Activated T-helper 1 cell treated with anti-CD3 and anti-CD28 coated beads, Interleukin-12 subunit alpha, Interleukin-12 subunit beta, Interleukin-2, Interleukin-4 antibody, amounts not matched to agents 30 ng/mL and 10 ng/mL and 1 ng/mL, durations not matched to agents 14 hours and 24 hours and 36 hours (primary cell): Measurements from ENCODE around the gene ANP32D. TPM values are rescaled to one million over a fixed set of nuclear protein-coding genes. Genes with fewer than 3 reads are reported as not detected.
"Not testable (repeated sequence)": the region's sequence is repeated elsewhere in the genome, so short reads cannot be mapped to it uniquely, and the experiment has no call there.

Experiments
- DNase-seq: peaks from one replicate; pipeline ENCODE4 v3.0.0; 2021; ENCODE audit warnings: low spot score
- H3K27ac Mint-ChIP-seq: one replicate; pipeline ENCODE4 v1.8.0; 2021; ENCODE audit warnings: mild to moderate bottlenecking, mixed read lengths
- H3K27me3 Mint-ChIP-seq: one replicate; pipeline ENCODE4 v1.8.0; 2022; ENCODE audit warnings: mild to moderate bottlenecking, moderate library complexity, mixed read lengths; ENCODE audit not compliant: insufficient read depth
- H3K36me3 Mint-ChIP-seq: one replicate; pipeline ENCODE4 v1.8.0; 2021; ENCODE audit warnings: low read depth, mixed read lengths
- H3K4me1 Mint-ChIP-seq: one replicate; pipeline ENCODE4 v1.8.0; 2021; ENCODE audit warnings: low read depth, mixed read lengths
- H3K4me3 Mint-ChIP-seq: one replicate; pipeline ENCODE4 v1.8.0; 2021; ENCODE audit warnings: mild to moderate bottlenecking, moderate library complexity, mixed read lengths
- H3K9me3 Mint-ChIP-seq: one replicate; pipeline ENCODE4 v1.8.0; 2021; ENCODE audit warnings: mixed read lengths
- intact Hi-C: fragments of 100-400 bp; cut with micrococcal nuclease; formaldehyde crosslinking; loops from one replicate; pipeline ENCODE4 v1.15.1; 2024
- total RNA-seq: library from RNA; stranded (reverse); gene quantifications from 2 replicates; pipeline ENCODE4 v1.2.3, GENCODE V29; 2022

The ANP32D gene
- total RNA-seq, 1 donor from 2014 or later, result not detected

GRCh38 chr12:48514728-48515127 is 42.4 kb downstream of the ANP32D start:
- H3K27ac Mint-ChIP-seq, result no peak overlapping the region
- H3K27me3 Mint-ChIP-seq, result no peaks in the 10 kb centered on the region
- no peak overlapping the region for H3K4me3 Mint-ChIP-seq
- no peaks in the 10 kb centered on the region for H3K36me3 Mint-ChIP-seq
- DNase-seq, result no peak
- H3K9me3 Mint-ChIP-seq, result no peaks in the 10 kb centered on the region
- no peaks in the 10 kb centered on the region for H3K4me1 Mint-ChIP-seq
- intact Hi-C loops, result no loop called here

GRCh38 chr12:48520381-48520780 is 48.0 kb downstream of the ANP32D start:
- not testable (repeated sequence) for H3K9me3 Mint-ChIP-seq

More at GRCh38 chr12:48520381-48520780, 48.0 kb downstream of the ANP32D start:
- H3K4me3 Mint-ChIP-seq, H3K27ac Mint-ChIP-seq, H3K4me1 Mint-ChIP-seq, intact Hi-C loops, H3K27me3 Mint-ChIP-seq, DNase-seq, H3K36me3 Mint-ChIP-seq: not testable (repeated sequence)

Other genes with a start within 250 kb of the ANP32D start
- gene ZNF641, start 121.6 kb upstream of the ANP32D start, total RNA-seq, result 7.0 and 7.1 TPM in 2 replicates
- gene C12orf54, start 9.9 kb downstream of the ANP32D start, total RNA-seq, result not detected in 2 replicates
- not detected in 2 replicates for gene OR8S1, start 53.1 kb downstream of the ANP32D start, total RNA-seq
- gene LALBA, start 97.5 kb downstream of the ANP32D start, total RNA-seq, result not detected in 2 replicates
- gene KANSL2, start 209.7 kb downstream of the ANP32D start, total RNA-seq, result 65.3 and 66.4 TPM in 2 replicates
- gene CCNT1, start 244.1 kb downstream of the ANP32D start, total RNA-seq, result 67.2 and 67.7 TPM in 2 replicates